ENCODE results near the gene SPACA5B. TPM values are rescaled to one million over a fixed set of nuclear protein-coding genes. Genes with fewer than 3 reads are reported as not detected.

The SPACA5B gene
- not detected in 2 replicates for total RNA-seq

DNA sequence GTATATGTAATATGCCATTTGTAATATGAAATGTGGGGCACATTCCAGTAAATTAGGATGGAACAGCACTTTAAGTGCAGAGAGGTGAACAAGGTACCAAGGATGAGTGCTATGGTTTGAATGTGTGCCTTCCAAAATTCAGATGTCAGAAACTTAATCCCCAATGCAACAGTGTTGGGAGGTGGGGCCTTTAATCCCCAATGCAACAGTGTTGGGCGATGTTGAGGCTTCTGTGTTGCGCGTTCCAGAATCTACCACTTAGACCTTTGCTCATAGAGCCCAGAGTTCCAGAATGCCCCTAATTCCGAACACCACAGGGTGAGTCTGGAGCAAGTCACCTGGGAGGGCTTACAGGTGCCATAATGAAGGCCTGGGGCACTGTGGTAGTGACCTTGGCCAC is at the start of gene SPACA5B:
TSS of gene SPACA5B (plus strand) at position 301 of the 400 bp plus-strand sequence. CDS start at position 363, 62 bp downstream.

Other genes with a start within 250 kb of the SPACA5B start
- gene ZNF182, start 126.6 kb upstream of the SPACA5B start, total RNA-seq: 3.0 and 4.4 TPM in 2 replicates
- not detected in 2 replicates for gene SPACA5, start 123.6 kb upstream of the SPACA5B start, total RNA-seq
- 1.9 and 2.0 TPM in 2 replicates for gene ZNF630, start 59.0 kb upstream of the SPACA5B start, total RNA-seq
- gene SSX5, start 66.2 kb downstream of the SPACA5B start, total RNA-seq: not detected in 2 replicates
- gene SSX1, start 124.8 kb downstream of the SPACA5B start, total RNA-seq: not detected in 2 replicates
- gene SSX3, start 226.1 kb downstream of the SPACA5B start, total RNA-seq: not detected in 2 replicates